ENCODE results near the gene STH.

Gene STH

GRCh38 chr17:45967378-45967777, 31.7 kb upstream of the STH start:
- no peak for DNase-seq (ENCODE audit: low read depth)

GRCh38 chr17:45968732-45969131, 30.3 kb upstream of the STH start:
- DNase-seq (ENCODE audit: low read depth), result no peak

- DNase-seq (ENCODE audit: low read depth), result no peak
These were observed 29.3 kb upstream of the STH start for GRCh38 chr17:45969726-45970125.

- DNase-seq (ENCODE audit: low read depth), result no peak
These were observed 28.4 kb upstream of the STH start for GRCh38 chr17:45970659-45971058.

GRCh38 chr17:45971698-45972141, 27.3 kb upstream of the STH start:
- DNase-seq (ENCODE audit: low read depth), result no peak

- DNase-seq (ENCODE audit: low read depth), result no peak
These were observed 26.5 kb upstream of the STH start for GRCh38 chr17:45972531-45972930.

- DNase-seq (ENCODE audit: low read depth), result no peak
These were observed 25.8 kb upstream of the STH start for GRCh38 chr17:45973099-45973780.

- DNase-seq (ENCODE audit: low read depth), result no peak
These were observed 24.8 kb upstream of the STH start for GRCh38 chr17:45973946-45974859.

- DNase-seq (ENCODE audit: low read depth), result no peak
These were observed 24.0 kb upstream of the STH start for GRCh38 chr17:45974916-45975630.

GRCh38 chr17:45975640-45976295, 23.3 kb upstream of the STH start:
- no peak for DNase-seq (ENCODE audit: low read depth)

GRCh38 chr17:45976391-45976754, 22.7 kb upstream of the STH start:
- DNase-seq (ENCODE audit: low read depth), result no peak

GRCh38 chr17:45976755-45977505, 22.1 kb upstream of the STH start:
- no peak for DNase-seq (ENCODE audit: low read depth)

- DNase-seq (ENCODE audit: low read depth), result no peak
These were observed 21.6 kb upstream of the STH start for GRCh38 chr17:45977506-45977824.

- DNase-seq (ENCODE audit: low read depth), result no peak
These were observed 20.9 kb upstream of the STH start for GRCh38 chr17:45977976-45978626.

GRCh38 chr17:45979137-45979536, 19.9 kb upstream of the STH start:
- DNase-seq (ENCODE audit: low read depth), result no peak

GRCh38 chr17:45980855-45981254, 18.2 kb upstream of the STH start:
- no peak for DNase-seq (ENCODE audit: low read depth)

- no peak for DNase-seq (ENCODE audit: low read depth)
These were observed 17.7 kb upstream of the STH start for GRCh38 chr17:45981306-45981705.

- no peak for DNase-seq (ENCODE audit: low read depth)
These were observed 16.0 kb upstream of the STH start for GRCh38 chr17:45982791-45983613.

- DNase-seq (ENCODE audit: low read depth), result no peak
These were observed 15.3 kb upstream of the STH start for GRCh38 chr17:45983614-45984310.

GRCh38 chr17:45984368-45984767, 14.7 kb upstream of the STH start:
- no peak for DNase-seq (ENCODE audit: low read depth)
